A549 (cell line): ENCODE results near the gene CACNA1E. TPM values are rescaled to one million over a fixed set of nuclear protein-coding genes. Genes with fewer than 3 reads are reported as not detected.

Experiments
- ATAC-seq, 2 experiments: fragments of 200-7000 bp in 1 of 2; fragments of >200 bp in 1 of 2; cut with Nextera tagmentation in 1 of 2; cut with Tn5 transposase in 1 of 2; 3 replicates each; pipeline versions ENCODE4 v1.8.0 to v1.9.1; 2018 to 2020; ENCODE audit warnings: mild to moderate bottlenecking in 1 of 2, moderate library complexity in 1 of 2
- CTCF ChIA-PET: fragments of 300-600 bp; sonication (Branson Sonifier 250); formaldehyde crosslinking; extraction: SDS; loops from one replicate; lab custom pipeline; 2021; ENCODE audit warnings: antibody characterized with exemption, inconsistent platforms; lab: Yijun Ruan, JAX
- POLR2A ChIA-PET: fragments of 350-600 bp; formaldehyde crosslinking; extraction: SDS; loops from one replicate; lab custom pipeline; 2021; ENCODE audit warnings: antibody characterized with exemption, inconsistent platforms; lab: Yijun Ruan, JAX
- DNase-seq, 2 experiments: peaks; one replicate each; pipeline versions ENCODE4 v3.0.0 to v3.0.0-alpha.2; 2011 to 2016; ENCODE audit warnings: low read depth in 1 of 2, low spot score in 1 of 2
- FAIRE-seq: peaks from 2 replicates; lab custom pipeline; 2011; peaks lifted over from hg19 to GRCh38; lab: Jason Lieb, UNC
- H3K27ac ChIP-seq, 2 experiments: fragments of >200 bp; sonication (Bioruptor Twin); formaldehyde crosslinking; 3 replicates each; pipeline ENCODE4 v1.5.1; 2016 to 2017
- H3K4me1 ChIP-seq: fragments of >200 bp; sonication (Bioruptor Twin); formaldehyde crosslinking; 3 replicates; pipeline ENCODE4 v1.6.1; 2016
- H3K4me2 ChIP-seq: fragments of >200 bp; sonication (Bioruptor Twin); formaldehyde crosslinking; 3 replicates; pipeline ENCODE4 v1.6.1; 2016
- H3K4me3 ChIP-seq: fragments of >200 bp; sonication (Bioruptor Twin); formaldehyde crosslinking; 3 replicates; pipeline ENCODE4 v1.5.1; 2016
- H3K9me3 ChIP-seq: fragments of >200 bp; sonication (Bioruptor Twin); formaldehyde crosslinking; 3 replicates; pipeline ENCODE4 v1.6.1; 2016
- BHLHE40 ChIP-seq: IDR thresholded peaks from 2 replicates; pipeline ENCODE4 v1.6.1; 2012; ENCODE audit warnings: low read depth, low read length, inconsistent platforms
- CBX8 ChIP-seq: fragments of 200-600 bp; sonication (generic); IDR thresholded peaks from 2 replicates; pipeline ENCODE4 v1.6.1; 2016
- CEBPB ChIP-seq, 2 experiments: fragments of >200 bp in 1 of 2; sonication (Bioruptor Twin) in 1 of 2; formaldehyde crosslinking in 1 of 2; IDR thresholded peaks; 2 replicates each; pipeline ENCODE4 v1.6.1; 2012 to 2016
- CTCF ChIP-seq: fragments of >200 bp; sonication (Bioruptor Twin); formaldehyde crosslinking; IDR thresholded peaks from 3 replicates; pipeline ENCODE4 v1.5.1; 2016
- E2F6 ChIP-seq: IDR thresholded peaks from 2 replicates; pipeline ENCODE4 v1.6.1; 2012; ENCODE audit warnings: low read depth, borderline replicate concordance
- EHF ChIP-seq: fragments of 250-450 bp; sonication (Bioruptor Pico); IDR thresholded peaks from 2 replicates; pipeline ENCODE4 v1.5.0; 2020; ENCODE audit warnings: mild to moderate bottlenecking
- FOSB ChIP-seq: fragments of 250-450 bp; sonication (Bioruptor Pico); IDR thresholded peaks from 2 replicates; pipeline ENCODE4 v1.5.0; 2020; ENCODE audit warnings: mild to moderate bottlenecking, moderate library complexity
- HEYL ChIP-seq: fragments of 250-450 bp; sonication (Bioruptor Pico); IDR thresholded peaks from 2 replicates; pipeline ENCODE4 v1.8.0; 2021; ENCODE audit warnings: mild to moderate bottlenecking, moderate library complexity
- HMGXB4 ChIP-seq: fragments of 250-450 bp; sonication (Bioruptor Pico); IDR thresholded peaks from 2 replicates; pipeline ENCODE4 v1.5.0; 2021; ENCODE audit warnings: mild to moderate bottlenecking, moderate library complexity, borderline replicate concordance
- KDM1A ChIP-seq: fragments of 200-600 bp; sonication (generic); IDR thresholded peaks from 2 replicates; pipeline ENCODE4 v1.6.1; 2016; ENCODE audit warnings: low read depth, mild to moderate bottlenecking
- MAFK ChIP-seq: fragments of 450-650 bp; IDR thresholded peaks from 2 replicates; pipeline ENCODE4 v1.6.1; 2014; ENCODE audit not compliant: partially characterized antibody
- MAZ ChIP-seq: fragments of 150-350 bp; IDR thresholded peaks from 2 replicates; pipeline ENCODE4 v1.6.1; 2014; ENCODE audit warnings: antibody characterized with exemption, low read depth, low read length, borderline replicate concordance
- NFE2L2 ChIP-seq: fragments of 150-350 bp; conservative IDR thresholded peaks from 2 replicates; pipeline ENCODE4 v1.6.1; 2014; ENCODE audit warnings: low read length
- RCOR1 ChIP-seq: fragments of 150-350 bp; IDR thresholded peaks from 2 replicates; pipeline ENCODE4 v1.6.1; 2014; ENCODE audit warnings: antibody characterized with exemption, low read length, low read depth
- RFX5 ChIP-seq: fragments of 450-650 bp; IDR thresholded peaks from 2 replicates; pipeline ENCODE4 v1.7.1; 2014; ENCODE audit warnings: antibody characterized with exemption, mild to moderate bottlenecking, moderate library complexity
- RNF2 ChIP-seq: fragments of 200-600 bp; sonication (generic); IDR thresholded peaks from 2 replicates; pipeline ENCODE4 v1.6.1; 2016; ENCODE audit warnings: low read depth, mild to moderate bottlenecking, antibody characterized with exemption, moderate library complexity, borderline replicate concordance
- TP53 ChIP-seq: fragments of 250-450 bp; sonication (Bioruptor Pico); IDR thresholded peaks from 2 replicates; pipeline ENCODE4 v1.5.0; 2021; ENCODE audit warnings: mild to moderate bottlenecking, moderate library complexity
- ZC3H11A ChIP-seq: fragments of 450-650 bp; IDR thresholded peaks from 2 replicates; pipeline ENCODE4 v1.6.1; 2014; ENCODE audit warnings: antibody characterized with exemption, mild to moderate bottlenecking
- ZFP36 ChIP-seq: fragments of 450-650 bp; IDR thresholded peaks from 2 replicates; pipeline ENCODE4 v1.6.1; 2014; ENCODE audit warnings: borderline replicate concordance; ENCODE audit not compliant: partially characterized antibody
- WGBS: methylation state at CpG from one replicate; pipeline ENCODE4 v1.1.6; 2017; ENCODE audit errors: missing lambda C conversion rate; 5-methylcytosine and 5-hydroxymethylcytosine counted together
- polyA plus RNA-seq, 4 experiments: library from polyadenylated mRNA; depleted of rRNA in 3 of 4; stranded (reverse); fragments of >200 nt; fragmentation: RNase III in 1 of 4; extraction: RNeasy Plus Mini Kit Qiagen cat#74134 plus additional on column Dnase treatment in 1 of 4; gene quantifications; 2 replicates in 3 of 4; 3 replicates in 1 of 4; pipeline ENCODE4 v1.2.3, GENCODE V29; 2011 to 2017

CACNA1E gene
- polyA plus RNA-seq, 2 of the 4 experiments (the other 2 are of a cell fraction) = 0.01 TPM; not detected in 1

GRCh38 chr1:181712711-181713110, 229.4 kb downstream of the CACNA1E start:
- POLR2A ChIA-PET = no interaction called here
- no peak for TF ChIP-seq KDM1A
- no peak for TF ChIP-seq CBX8
- TF ChIP-seq FOSB (CRISPR knock-in tag) = no peak
- no peak for TF ChIP-seq NFE2L2
- TF ChIP-seq EHF (CRISPR knock-in tag) = no peak
- TF ChIP-seq HEYL (CRISPR knock-in tag) = no peak
- no peak for TF ChIP-seq RCOR1
- TF ChIP-seq TP53 (CRISPR knock-in tag) = no peak
- Histone ChIP-seq H3K9me3 (no peaks in the 10 kb centered on the region), H3K4me2 (no peak overlapping the region), H3K27ac (no peak overlapping the region), H3K4me3 (no peak overlapping the region), H3K4me1 (no peaks in the 10 kb centered on the region)
- DNase-seq (no peak), FAIRE-seq (no peak), ATAC-seq (no peak)
- 11% methylated on average over 9 of the region's 9 CpGs for WGBS
- CTCF ChIA-PET = no interaction called here

GRCh38 chr1:181714428-181714827, 231.1 kb downstream of the CACNA1E start:
- ChIA-PET CTCF (interaction anchor here (0.6 to 1.4 kb wide), 2 partner anchors 12 to 53 kb away, joined by 3 read pairs; no protein-coding TSS in a partner anchor), POLR2A (no interaction called here)
- Histone ChIP-seq H3K4me3 (no peak overlapping the region), H3K4me1 (no peaks in the 10 kb centered on the region), H3K27ac (no peak overlapping the region), H3K9me3 (no peaks in the 10 kb centered on the region), H3K4me2 (no peak overlapping the region)
- TF ChIP-seq RCOR1 (no peak), ZFP36 (no peak), HMGXB4 (CRISPR knock-in tag) (no peak), MAZ (no peak), RFX5 (no peak), MAFK (no peak), KDM1A (no peak), RNF2 (no peak), BHLHE40 (no peak), CTCF (no peak), E2F6 (no peak)
- no peak for FAIRE-seq
- DNase-seq = no peak
- 0% methylated on average over 2 of the region's 2 CpGs for WGBS
- no peak for ATAC-seq

GRCh38 chr1:181718034-181718433, 234.7 kb downstream of the CACNA1E start:
- FAIRE-seq (no peak), ATAC-seq (no peak)
- POLR2A ChIA-PET = no interaction called here

More at GRCh38 chr1:181718034-181718433, 234.7 kb downstream of the CACNA1E start:
- Histone ChIP-seq H3K4me1 (no peaks in the 10 kb centered on the region), H3K4me2 (no peak overlapping the region), H3K27ac (no peak overlapping the region), H3K4me3 (no peak overlapping the region), H3K9me3 (no peaks in the 10 kb centered on the region)
- TF ChIP-seq ZC3H11A (no peak), CEBPB (IDR thresholded peaks at IDR 0.05) (no peak), EHF (CRISPR knock-in tag) (no peak), NFE2L2 (no peak), RCOR1 (no peak)
- CTCF ChIA-PET = interaction anchor here (0.7 to 1.4 kb wide), 2 partner anchors 9 to 12 kb away, joined by 3 to 4 read pairs; no protein-coding TSS in a partner anchor
- DNase-seq = no peak
- 16% methylated on average over 6 of the region's 6 CpGs for WGBS
